ENCODE measurements around the gene EDEM3. TPM values are rescaled to one million over a fixed set of nuclear protein-coding genes. Genes with fewer than 3 reads are reported as not detected.

The EDEM3 gene
- total and polyA plus RNA-seq, 9 of the 15 experiments (the other 6 are each of a cell fraction or from before 2014, with no cell fraction given): 15.8 to 46.6 (median 28.0) TPM

GRCh38 chr1:184752656-184753055 is 2.0 kb downstream of the EDEM3 start (continued):
- TF ChIP-seq MNT (conservative IDR thresholded peaks at IDR 0.05) (0 out of 4 replicates have a peak, but pooled peaks of 1 of the 2 experiments have one; percentile 8), ATF7 (IDR thresholded peaks at IDR 0.05) (no peak), ZC3H8 (IDR thresholded peaks at IDR 0.05) (no peak), NR2C1 (IDR thresholded peaks at IDR 0.05) (no peak), NR2C1 (tag; IDR thresholded peaks at IDR 0.05) (no peak), SP2 (IDR thresholded peaks at IDR 0.05; ENCODE audit: extremely low read depth, low read depth, low read length, poor library complexity, severe bottlenecking) (no peak), PATZ1 (CRISPR knock-in tag; IDR thresholded peaks at IDR 0.05; ENCODE audit: borderline replicate concordance) (no peak), HEY1 (CRISPR knock-in tag; IDR thresholded peaks at IDR 0.05; ENCODE audit: borderline replicate concordance) (0 out of 2 replicates have a peak, but pooled peaks have one; percentile 29), TBP (optimal IDR thresholded peaks at IDR 0.05; ENCODE audit: low read depth, low read length) (no peak), RNF2 (IDR thresholded peaks at IDR 0.05) (no peak), EP300 (IDR thresholded peaks at IDR 0.05; ENCODE audit: low read length) (peak; percentile 11; the same call in 1 of the 2 replicates), E4F1 (CRISPR knock-in tag; IDR thresholded peaks at IDR 0.05; ENCODE audit: borderline replicate concordance) (no peak), BHLHE40 (IDR thresholded peaks at IDR 0.05; ENCODE audit: low read length) (no peak), ETV6 (IDR thresholded peaks at IDR 0.05; ENCODE audit: borderline replicate concordance in 1 of 2, low read depth in 2 of 2, low read length in 1 of 2) (0 out of 4 replicates have a peak, but pooled peaks of 1 of the 2 experiments have one; percentile 17), ETV6 (CRISPR knock-in tag; IDR thresholded peaks at IDR 0.05; ENCODE audit: borderline replicate concordance) (no peak), PRPF4 (IDR thresholded peaks at IDR 0.05; ENCODE audit: insufficient read depth, low read depth, low read length, poor library complexity, severe bottlenecking) (no peak), SPI1 (IDR thresholded peaks at IDR 0.05; ENCODE audit: borderline replicate concordance, low read depth, low read length) (peak; percentile 70), ZBTB26 (CRISPR knock-in tag; IDR thresholded peaks at IDR 0.05) (no peak), ZBTB33 (CRISPR knock-in tag; IDR thresholded peaks at IDR 0.05) (no peak), ZNF830 (CRISPR knock-in tag; IDR thresholded peaks at IDR 0.05) (no peak)

Measured in K562 (cell line).